ENCODE results near the gene SLC6A7. TPM values are rescaled to one million over a fixed set of nuclear protein-coding genes. Genes with fewer than 3 reads are reported as not detected.
A peak's percentile ranks its signal among the peaks of the same experiment; 100 is the strongest.

Gene SLC6A7
- total RNA-seq, 2 donors from 2014 or later, result not detected

DNA sequence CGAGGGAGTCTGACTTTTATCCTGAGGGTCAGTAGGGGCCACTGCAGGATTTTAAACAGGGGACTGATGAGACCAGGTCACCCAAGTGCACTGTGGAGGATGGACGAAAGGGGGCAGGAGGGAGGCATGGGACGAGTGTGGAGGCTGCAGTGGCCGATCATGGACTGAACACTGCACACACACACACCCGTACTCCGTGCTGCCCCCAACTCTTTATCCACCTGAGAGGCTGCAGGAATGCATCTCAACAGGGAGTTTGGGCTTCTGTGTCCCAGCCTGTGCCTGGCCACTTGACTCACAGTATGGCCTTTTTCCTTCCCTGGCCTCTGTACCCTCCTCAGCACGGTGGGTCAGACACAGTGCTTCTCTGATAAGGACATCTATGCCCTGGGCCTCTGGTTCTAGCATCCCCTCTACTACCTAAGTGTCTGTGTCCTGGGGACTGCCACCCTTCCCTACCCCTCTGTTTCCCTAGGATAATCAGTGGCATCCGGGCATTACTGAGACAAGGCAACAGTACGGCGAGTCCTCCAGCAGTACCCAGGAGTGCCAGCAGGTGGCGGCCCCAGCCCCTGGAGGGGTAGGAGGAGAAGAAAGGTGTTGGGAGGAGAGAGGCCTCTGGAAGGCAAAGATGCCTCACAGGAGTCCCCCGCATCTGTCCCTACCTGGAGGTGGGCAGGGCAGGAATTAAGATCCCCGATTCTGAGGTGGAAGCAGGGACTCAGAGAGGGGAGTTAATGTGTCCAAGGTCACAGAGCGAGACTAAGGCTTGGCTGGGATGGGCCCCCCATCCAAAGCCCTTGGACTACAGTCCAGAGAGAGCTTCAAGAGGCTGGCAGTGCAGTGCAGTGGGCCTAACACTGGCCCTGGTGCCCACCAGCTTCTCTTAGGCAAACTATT, 28.4 kb upstream of the SLC6A7 start:
- Histone ChIP-seq H3K4me3 (no peak overlapping the region), H3K4me1 (peaks cover 0 to 69% of the 10 kb centered on the region in 2 donors), H3K9me3 (no peaks in the 10 kb centered on the region), H3K27ac (peak overlapping the region; percentile 87 to 88), H3K36me3 (no peaks in the 10 kb centered on the region), H3K27me3 (no peaks in the 10 kb centered on the region)
- DNase-seq (ENCODE audit: low spot score), result peak; percentile 89
- TF ChIP-seq, protein P1, sequence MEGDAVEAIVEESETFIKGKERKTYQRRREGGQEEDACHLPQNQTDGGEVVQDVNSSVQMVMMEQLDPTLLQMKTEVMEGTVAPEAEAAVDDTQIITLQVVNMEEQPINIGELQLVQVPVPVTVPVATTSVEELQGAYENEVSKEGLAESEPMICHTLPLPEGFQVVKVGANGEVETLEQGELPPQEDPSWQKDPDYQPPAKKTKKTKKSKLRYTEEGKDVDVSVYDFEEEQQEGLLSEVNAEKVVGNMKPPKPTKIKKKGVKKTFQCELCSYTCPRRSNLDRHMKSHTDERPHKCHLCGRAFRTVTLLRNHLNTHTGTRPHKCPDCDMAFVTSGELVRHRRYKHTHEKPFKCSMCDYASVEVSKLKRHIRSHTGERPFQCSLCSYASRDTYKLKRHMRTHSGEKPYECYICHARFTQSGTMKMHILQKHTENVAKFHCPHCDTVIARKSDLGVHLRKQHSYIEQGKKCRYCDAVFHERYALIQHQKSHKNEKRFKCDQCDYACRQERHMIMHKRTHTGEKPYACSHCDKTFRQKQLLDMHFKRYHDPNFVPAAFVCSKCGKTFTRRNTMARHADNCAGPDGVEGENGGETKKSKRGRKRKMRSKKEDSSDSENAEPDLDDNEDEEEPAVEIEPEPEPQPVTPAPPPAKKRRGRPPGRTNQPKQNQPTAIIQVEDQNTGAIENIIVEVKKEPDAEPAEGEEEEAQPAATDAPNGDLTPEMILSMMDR (IDR thresholded peaks at IDR 0.05), result peak; percentile 90 to 92

DNA sequence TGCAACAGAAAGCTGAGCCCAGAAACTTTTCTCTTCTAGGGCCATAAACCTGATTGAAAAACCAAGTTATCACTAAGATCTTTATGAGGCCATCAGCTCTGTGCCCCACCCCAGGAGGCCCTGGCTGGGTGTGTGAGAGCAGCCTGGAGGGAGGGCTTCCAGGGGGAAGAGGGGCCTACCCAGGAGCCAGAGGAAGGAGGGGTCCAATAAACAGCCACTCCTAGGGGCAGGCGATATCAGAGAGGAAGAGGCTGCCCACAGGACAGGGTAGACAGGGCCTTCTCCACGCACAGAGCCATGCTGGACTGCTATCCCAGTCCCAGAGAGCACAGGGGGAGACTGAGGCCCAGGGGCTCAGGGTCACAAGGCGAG, 27.7 kb upstream of the SLC6A7 start:
- H3K4me1 ChIP-seq, result peaks cover 0 to 68% of the 10 kb centered on the region in 2 donors
- no peaks in the 10 kb centered on the region for H3K27me3 ChIP-seq
- no peaks in the 10 kb centered on the region for H3K36me3 ChIP-seq
- no peaks in the 10 kb centered on the region for H3K9me3 ChIP-seq
- H3K4me3 ChIP-seq, result no peak overlapping the region
- DNase-seq (ENCODE audit: low spot score), result no peak
- TF ChIP-seq, protein P1 (IDR thresholded peaks at IDR 0.05), result no peak
- H3K27ac ChIP-seq, result peak overlapping the region; percentile 60 to 87

GRCh38 chr5:150163035-150163434, 26.8 kb upstream of the SLC6A7 start:
- peak overlapping the region; percentile 54 to 68 for H3K27ac ChIP-seq
- no peak for DNase-seq (ENCODE audit: low spot score)
- no peak overlapping the region for H3K4me3 ChIP-seq
- H3K9me3 ChIP-seq, result no peaks in the 10 kb centered on the region
- no peaks in the 10 kb centered on the region for H3K27me3 ChIP-seq
- TF ChIP-seq, protein P1 (IDR thresholded peaks at IDR 0.05), result no peak
- H3K4me1 ChIP-seq, result peaks cover 0 to 61% of the 10 kb centered on the region in 2 donors
- H3K36me3 ChIP-seq, result no peaks in the 10 kb centered on the region

- peak; percentile 81 for DNase-seq (ENCODE audit: low spot score)
- Histone ChIP-seq H3K27ac (peak overlapping the region; percentile 54 to 68), H3K27me3 (no peaks in the 10 kb centered on the region), H3K4me1 (peaks cover 0 to 56% of the 10 kb centered on the region in 2 donors), H3K4me3 (no peak overlapping the region), H3K36me3 (no peaks in the 10 kb centered on the region), H3K9me3 (no peaks in the 10 kb centered on the region)
- TF ChIP-seq, protein P1 (IDR thresholded peaks at IDR 0.05), result peak in 1 of 2 donors; percentile 38
Observed at GRCh38 chr5:150163547-150164059, 26.3 kb upstream of the SLC6A7 start.

DNA sequence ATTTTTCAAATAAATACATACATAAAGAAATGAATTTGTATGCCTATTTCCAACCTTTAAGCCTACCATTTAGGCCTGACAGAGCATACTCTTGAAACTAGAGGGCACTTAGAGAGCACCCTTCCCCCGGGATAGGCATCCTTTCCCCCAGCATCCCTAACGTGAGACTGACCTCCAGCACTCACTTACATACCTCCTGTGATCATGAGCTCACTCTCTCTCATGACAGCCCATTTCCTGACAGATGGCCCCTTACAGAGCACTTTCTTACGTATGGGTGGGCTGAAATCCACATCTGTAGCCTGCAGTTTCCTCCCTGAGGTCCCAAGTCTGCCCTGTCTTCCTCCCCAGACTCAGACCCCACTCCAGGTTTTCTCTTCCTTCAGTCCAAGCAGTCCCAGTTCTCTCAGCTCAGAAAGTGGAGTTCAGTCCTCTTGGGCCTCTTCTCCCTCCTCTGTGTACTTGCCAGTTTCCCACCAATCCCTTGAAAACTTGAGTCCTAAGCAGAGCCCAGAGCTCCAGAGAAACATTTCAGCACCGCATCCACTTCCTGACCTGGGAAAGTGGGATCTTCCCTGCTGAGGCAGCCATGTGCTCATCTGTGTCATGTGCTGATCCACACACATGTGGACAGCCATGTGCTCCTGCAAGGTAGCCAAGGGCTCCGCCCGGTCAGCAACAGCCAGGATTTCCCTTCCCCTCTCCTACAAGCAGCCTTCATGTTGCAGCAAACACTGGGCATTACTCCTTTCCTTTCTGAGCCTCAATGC, 25.5 kb upstream of the SLC6A7 start:
- peaks cover 0 to 49% of the 10 kb centered on the region in 2 donors for H3K4me1 ChIP-seq
- no peak for DNase-seq (ENCODE audit: low spot score)
- peak overlapping the region; percentile 54 to 68 for H3K27ac ChIP-seq
- TF ChIP-seq, protein P1 (IDR thresholded peaks at IDR 0.05), result no peak
- no peaks in the 10 kb centered on the region for H3K36me3 ChIP-seq
- H3K9me3 ChIP-seq, result no peaks in the 10 kb centered on the region
- H3K4me3 ChIP-seq, result no peak overlapping the region
- no peaks in the 10 kb centered on the region for H3K27me3 ChIP-seq

All from right atrium auricular region (tissue), 2 donors.